Osteocyte (in vitro differentiated cells): Measurements from ENCODE around the gene USP51. TPM values are rescaled to one million over a fixed set of nuclear protein-coding genes. Genes with fewer than 3 reads are reported as not detected.
"Not testable (repeated sequence)": the region's sequence is repeated elsewhere in the genome, so short reads cannot be mapped to it uniquely, and the experiment has no call there.

Experiments
- DNase-seq: peaks from one replicate; pipeline ENCODE4 v3.0.0; 2021; ENCODE audit warnings: mixed read lengths; ENCODE audit not compliant: unreplicated experiment; ENCODE audit errors: extremely low spot score
- H3K27ac Mint-ChIP-seq: one replicate; pipeline ENCODE4 v1.8.0; 2021; ENCODE audit warnings: mild to moderate bottlenecking, mixed read lengths; ENCODE audit not compliant: unreplicated experiment
- H3K27me3 Mint-ChIP-seq: one replicate; pipeline ENCODE4 v1.8.0; 2021; ENCODE audit warnings: mixed read lengths; ENCODE audit not compliant: unreplicated experiment
- H3K36me3 Mint-ChIP-seq: one replicate; pipeline ENCODE4 v1.8.0; 2021; ENCODE audit warnings: mixed read lengths; ENCODE audit not compliant: unreplicated experiment
- H3K4me1 Mint-ChIP-seq: one replicate; pipeline ENCODE4 v1.8.0; 2021; ENCODE audit warnings: mixed read lengths; ENCODE audit not compliant: unreplicated experiment
- H3K4me3 Mint-ChIP-seq: one replicate; pipeline ENCODE4 v1.8.0; 2021; ENCODE audit warnings: mild to moderate bottlenecking, moderate library complexity, mixed read lengths; ENCODE audit not compliant: unreplicated experiment
- H3K9me3 Mint-ChIP-seq: one replicate; pipeline ENCODE4 v1.8.0; 2021; ENCODE audit warnings: mixed read lengths; ENCODE audit not compliant: unreplicated experiment
- total RNA-seq: library from RNA; stranded (reverse); gene quantifications from 2 replicates; pipeline ENCODE4 v1.2.1, GENCODE V29; 2021
- TF ChIP-seq, protein P1 (sequence below): fragments of 200-600 bp; sonication (generic); IDR thresholded peaks from 2 replicates; pipeline ENCODE4 v1.5.0; 2021; ENCODE audit warnings: antibody characterized with exemption, mild to moderate bottlenecking, moderate library complexity

USP51 gene
- total RNA-seq, 1 donor from 2014 or later = 1.7 TPM

- H3K27me3 Mint-ChIP-seq, H3K36me3 Mint-ChIP-seq, DNase-seq, H3K4me3 Mint-ChIP-seq, H3K4me1 Mint-ChIP-seq, H3K27ac Mint-ChIP-seq, H3K9me3 Mint-ChIP-seq: not testable (repeated sequence)
Observed at GRCh38 chrX:55464050-55464449, 25.6 kb downstream of the USP51 start.

DNA sequence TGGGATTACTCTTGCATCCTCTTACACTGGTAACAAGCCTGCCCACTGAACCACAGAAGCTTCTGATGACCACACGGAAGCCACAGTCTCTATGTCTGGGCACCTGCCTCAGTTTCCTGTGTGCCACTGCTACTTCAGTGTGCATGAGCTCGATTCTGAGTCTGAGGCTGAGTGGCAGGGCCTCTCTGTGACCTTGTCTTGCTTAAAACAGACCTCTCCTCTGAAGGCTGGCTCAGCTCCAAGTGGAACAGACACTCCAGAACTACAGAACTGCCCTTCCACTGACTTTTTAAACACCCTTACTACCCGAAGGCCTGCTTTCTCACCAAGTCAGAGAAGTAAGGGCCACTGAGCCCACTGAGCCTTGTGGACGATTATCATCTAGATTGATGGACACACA, 29.7 kb downstream of the USP51 start:
- not testable (repeated sequence) for H3K27ac Mint-ChIP-seq, H3K4me3 Mint-ChIP-seq, DNase-seq

GRCh38 chrX:55459426-55459825, 30.2 kb downstream of the USP51 start:
- H3K4me1 Mint-ChIP-seq, DNase-seq, H3K36me3 Mint-ChIP-seq, H3K27me3 Mint-ChIP-seq, H3K4me3 Mint-ChIP-seq, H3K9me3 Mint-ChIP-seq, H3K27ac Mint-ChIP-seq: not testable (repeated sequence)

More for the DNA sequence above, 29.7 kb downstream of the USP51 start:
- not testable (repeated sequence) for H3K4me1 Mint-ChIP-seq, H3K27me3 Mint-ChIP-seq, H3K9me3 Mint-ChIP-seq, H3K36me3 Mint-ChIP-seq

- DNase-seq, H3K4me1 Mint-ChIP-seq, H3K9me3 Mint-ChIP-seq, H3K36me3 Mint-ChIP-seq, H3K4me3 Mint-ChIP-seq, H3K27ac Mint-ChIP-seq, H3K27me3 Mint-ChIP-seq: not testable (repeated sequence)
Observed at GRCh38 chrX:55455708-55456107, 33.9 kb downstream of the USP51 start.

GRCh38 chrX:55452833-55453124, 36.9 kb downstream of the USP51 start:
- Mint-ChIP-seq H3K4me1 (no peaks in the 10 kb centered on the region), H3K9me3 (no peaks in the 10 kb centered on the region), H3K27me3 (no peaks in the 10 kb centered on the region), H3K27ac (no peak overlapping the region), H3K4me3 (peak overlapping the region; percentile 77), H3K36me3 (no peaks in the 10 kb centered on the region)
- TF ChIP-seq, protein P1, sequence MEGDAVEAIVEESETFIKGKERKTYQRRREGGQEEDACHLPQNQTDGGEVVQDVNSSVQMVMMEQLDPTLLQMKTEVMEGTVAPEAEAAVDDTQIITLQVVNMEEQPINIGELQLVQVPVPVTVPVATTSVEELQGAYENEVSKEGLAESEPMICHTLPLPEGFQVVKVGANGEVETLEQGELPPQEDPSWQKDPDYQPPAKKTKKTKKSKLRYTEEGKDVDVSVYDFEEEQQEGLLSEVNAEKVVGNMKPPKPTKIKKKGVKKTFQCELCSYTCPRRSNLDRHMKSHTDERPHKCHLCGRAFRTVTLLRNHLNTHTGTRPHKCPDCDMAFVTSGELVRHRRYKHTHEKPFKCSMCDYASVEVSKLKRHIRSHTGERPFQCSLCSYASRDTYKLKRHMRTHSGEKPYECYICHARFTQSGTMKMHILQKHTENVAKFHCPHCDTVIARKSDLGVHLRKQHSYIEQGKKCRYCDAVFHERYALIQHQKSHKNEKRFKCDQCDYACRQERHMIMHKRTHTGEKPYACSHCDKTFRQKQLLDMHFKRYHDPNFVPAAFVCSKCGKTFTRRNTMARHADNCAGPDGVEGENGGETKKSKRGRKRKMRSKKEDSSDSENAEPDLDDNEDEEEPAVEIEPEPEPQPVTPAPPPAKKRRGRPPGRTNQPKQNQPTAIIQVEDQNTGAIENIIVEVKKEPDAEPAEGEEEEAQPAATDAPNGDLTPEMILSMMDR = no peak
- no peak for DNase-seq

DNA sequence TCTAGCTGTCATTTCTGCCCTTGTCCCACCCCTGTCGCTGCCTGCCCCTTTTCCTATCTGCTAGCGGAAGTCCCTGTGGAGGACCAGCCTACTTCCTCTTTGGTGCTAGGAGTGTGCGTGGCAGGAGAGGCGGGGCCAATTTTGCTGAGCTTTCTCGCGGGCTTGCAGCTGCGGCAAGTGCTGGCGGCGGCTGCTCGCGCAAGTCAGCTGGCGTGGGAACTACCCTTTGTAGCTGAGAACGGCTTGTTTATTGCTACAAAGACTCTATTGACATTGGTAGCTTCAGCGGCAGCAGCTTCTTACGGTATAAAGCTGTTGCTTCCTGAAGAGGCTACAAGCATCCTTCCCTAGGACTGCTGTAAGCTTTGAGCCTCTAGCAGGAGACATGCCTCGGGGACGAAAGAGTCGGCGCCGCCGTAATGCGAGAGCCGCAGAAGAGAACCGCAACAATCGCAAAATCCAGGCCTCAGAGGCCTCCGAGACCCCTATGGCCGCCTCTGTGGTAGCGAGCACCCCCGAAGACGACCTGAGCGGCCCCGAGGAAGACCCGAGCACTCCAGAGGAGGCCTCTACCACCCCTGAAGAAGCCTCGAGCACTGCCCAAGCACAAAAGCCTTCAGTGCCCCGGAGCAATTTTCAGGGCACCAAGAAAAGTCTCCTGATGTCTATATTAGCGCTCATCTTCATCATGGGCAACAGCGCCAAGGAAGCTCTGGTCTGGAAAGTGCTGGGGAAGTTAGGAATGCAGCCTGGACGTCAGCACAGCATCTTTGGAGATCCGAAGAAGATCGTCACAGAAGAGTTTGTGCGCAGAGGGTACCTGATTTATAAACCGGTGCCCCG, 37.4 kb downstream of the USP51 start, which contains the start of gene MAGEH1:
Gene MAGEH1, plus strand, starts transcription at position 138 of the 843 bp plus-strand sequence. Its CDS starts 248 bp downstream, at position 386.
- TF ChIP-seq, protein P1 = no peak
- DNase-seq = no peak
- Mint-ChIP-seq H3K9me3 (no peaks in the 10 kb centered on the region), H3K36me3 (no peaks in the 10 kb centered on the region), H3K27ac (peak within 1 kb of the TSS; percentile 59), H3K4me1 (no peaks in the 10 kb centered on the region), H3K27me3 (no peaks in the 10 kb centered on the region), H3K4me3 (peak within 1 kb of the TSS; percentile 77)

DNA sequence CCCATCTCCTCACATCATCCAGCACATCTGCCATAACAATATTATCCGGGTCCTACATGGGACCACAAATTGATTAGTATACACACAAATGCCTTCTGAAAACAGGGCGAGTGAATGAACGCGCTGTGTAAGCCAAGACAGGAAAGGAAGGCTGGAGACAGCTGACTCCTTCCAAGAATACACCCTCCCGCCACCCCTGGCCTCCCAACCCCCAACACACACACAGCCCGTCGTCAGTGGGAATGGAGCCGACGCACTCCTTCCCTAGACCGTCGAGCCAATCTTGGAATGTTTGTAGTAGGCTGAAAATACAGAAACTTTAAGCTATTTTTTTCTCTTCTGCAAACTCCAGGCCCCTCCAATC, 38.0 kb downstream of the USP51 start:
- H3K9me3 Mint-ChIP-seq = no peaks in the 10 kb centered on the region
- no peaks in the 10 kb centered on the region for H3K27me3 Mint-ChIP-seq
- H3K4me3 Mint-ChIP-seq = peak overlapping the region; percentile 77
- TF ChIP-seq, protein P1 = no peak
- no peak for DNase-seq
- H3K36me3 Mint-ChIP-seq = no peaks in the 10 kb centered on the region
- peak overlapping the region; percentile 59 for H3K27ac Mint-ChIP-seq
- H3K4me1 Mint-ChIP-seq = no peaks in the 10 kb centered on the region
